ENCODE measurements around the gene GALNT14.

The GALNT14 gene

GRCh38 chr2:31058096-31059035 lies 79.9 kb downstream of the GALNT14 start:
- DNase-seq (ENCODE audit: low read depth in 2 of 2) = no peak

DNA sequence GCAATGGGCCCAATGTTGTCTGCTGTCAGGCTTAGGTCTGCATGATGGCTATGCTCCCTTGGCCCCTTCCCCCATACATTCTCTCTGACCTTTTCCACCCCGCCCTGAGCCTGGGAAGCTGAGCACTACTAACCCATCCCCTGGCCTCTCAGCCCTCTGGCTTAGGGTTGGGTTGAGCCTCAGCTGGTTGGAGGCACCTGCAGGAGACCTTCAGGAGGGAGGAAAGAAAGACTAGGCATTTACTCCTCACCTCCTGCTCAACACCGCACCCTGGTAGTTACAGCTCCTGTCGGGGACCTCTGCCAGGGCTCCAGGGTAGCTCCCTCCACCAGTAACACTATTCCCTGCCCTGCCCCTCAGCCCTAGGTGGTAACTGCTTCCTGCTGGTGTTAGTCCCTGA lies 80.5 kb downstream of the GALNT14 start:
- DNase-seq (ENCODE audit: low read depth in 2 of 2) = no peak

DNA sequence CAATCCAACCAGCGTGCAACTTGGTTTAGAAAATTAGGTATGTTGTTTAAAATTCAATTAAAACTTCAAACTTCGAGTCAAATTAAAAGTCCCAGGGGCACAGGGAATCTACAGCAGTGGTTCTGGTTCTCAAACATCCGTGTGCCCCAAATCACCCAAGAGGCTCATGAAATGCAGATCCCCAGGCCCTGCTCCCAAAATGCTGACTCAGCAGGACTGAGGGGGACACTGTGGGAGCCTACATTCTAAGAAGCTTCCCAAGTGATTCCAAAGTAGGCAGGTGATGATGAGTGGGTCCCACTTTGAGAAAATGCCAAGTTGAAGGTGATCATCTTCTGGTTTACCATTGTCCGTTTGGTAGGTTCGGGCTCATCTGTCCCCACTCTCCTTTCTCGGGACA lies 82.3 kb downstream of the GALNT14 start:
- no peak for DNase-seq (ENCODE audit: low read depth in 2 of 2)

GRCh38 chr2:31054842-31055388 lies 83.3 kb downstream of the GALNT14 start:
- no peak for DNase-seq (ENCODE audit: low read depth in 2 of 2)

DNA sequence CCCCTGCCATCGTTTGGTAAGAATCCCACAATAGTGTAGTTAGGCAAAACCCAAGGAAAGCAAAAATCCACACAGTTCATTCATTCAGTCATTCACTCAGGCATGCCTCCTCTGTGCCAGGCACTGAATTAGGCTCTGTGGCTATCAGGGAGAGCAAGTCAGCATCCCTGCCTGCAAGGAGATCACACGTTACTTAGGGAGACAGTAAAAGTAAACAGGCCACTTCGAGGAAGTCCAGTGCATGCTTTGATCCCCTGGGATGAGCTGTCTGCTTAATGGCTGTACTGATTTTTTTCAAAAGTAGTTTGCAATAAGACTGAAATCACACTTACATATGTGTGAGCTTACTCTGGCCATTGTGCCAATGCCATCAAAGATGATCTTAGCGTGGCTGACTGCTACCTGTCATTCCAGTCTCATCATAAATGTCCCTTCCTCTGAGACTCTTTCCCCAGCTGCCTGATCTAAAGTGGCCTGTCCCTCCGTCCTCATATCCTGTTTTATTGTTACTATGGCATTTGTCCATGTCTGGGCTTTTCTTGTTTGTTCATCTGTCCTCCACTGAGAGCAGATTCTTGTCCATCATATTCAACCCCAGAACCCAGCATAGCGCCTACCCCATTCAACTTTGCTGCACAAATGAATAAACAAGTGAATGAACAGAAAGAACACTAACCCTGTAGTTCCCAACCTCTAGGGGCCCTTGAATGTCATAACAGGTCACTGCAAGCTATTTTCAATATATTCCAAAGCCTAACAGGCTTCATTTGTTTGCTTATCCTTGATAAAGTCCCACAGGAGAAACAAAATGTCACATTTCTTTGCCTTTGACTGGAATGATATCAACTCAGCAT lies 84.1 kb downstream of the GALNT14 start:
- DNase-seq (ENCODE audit: low read depth in 2 of 2) = no peak

DNA sequence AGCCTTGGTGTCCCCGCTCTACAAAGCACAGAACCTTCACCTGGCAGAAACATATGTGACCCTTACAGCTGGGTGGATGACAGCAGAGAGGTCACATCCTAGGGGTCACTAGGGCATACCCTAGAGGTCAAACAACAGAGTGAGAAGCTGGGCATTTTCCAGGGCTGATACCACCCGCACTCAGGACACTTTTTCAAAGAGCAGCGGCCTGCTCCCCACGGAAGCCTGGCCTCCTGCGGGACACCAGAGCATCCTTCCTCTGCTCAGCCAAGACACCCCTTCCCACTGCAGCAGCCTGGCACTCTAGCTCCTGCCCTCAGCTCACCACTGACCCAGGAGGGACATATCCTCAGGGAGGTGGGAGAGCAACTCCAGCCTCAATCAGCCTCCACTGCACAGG lies 86.0 kb downstream of the GALNT14 start:
- DNase-seq (ENCODE audit: low read depth in 2 of 2) = no peak

DNA sequence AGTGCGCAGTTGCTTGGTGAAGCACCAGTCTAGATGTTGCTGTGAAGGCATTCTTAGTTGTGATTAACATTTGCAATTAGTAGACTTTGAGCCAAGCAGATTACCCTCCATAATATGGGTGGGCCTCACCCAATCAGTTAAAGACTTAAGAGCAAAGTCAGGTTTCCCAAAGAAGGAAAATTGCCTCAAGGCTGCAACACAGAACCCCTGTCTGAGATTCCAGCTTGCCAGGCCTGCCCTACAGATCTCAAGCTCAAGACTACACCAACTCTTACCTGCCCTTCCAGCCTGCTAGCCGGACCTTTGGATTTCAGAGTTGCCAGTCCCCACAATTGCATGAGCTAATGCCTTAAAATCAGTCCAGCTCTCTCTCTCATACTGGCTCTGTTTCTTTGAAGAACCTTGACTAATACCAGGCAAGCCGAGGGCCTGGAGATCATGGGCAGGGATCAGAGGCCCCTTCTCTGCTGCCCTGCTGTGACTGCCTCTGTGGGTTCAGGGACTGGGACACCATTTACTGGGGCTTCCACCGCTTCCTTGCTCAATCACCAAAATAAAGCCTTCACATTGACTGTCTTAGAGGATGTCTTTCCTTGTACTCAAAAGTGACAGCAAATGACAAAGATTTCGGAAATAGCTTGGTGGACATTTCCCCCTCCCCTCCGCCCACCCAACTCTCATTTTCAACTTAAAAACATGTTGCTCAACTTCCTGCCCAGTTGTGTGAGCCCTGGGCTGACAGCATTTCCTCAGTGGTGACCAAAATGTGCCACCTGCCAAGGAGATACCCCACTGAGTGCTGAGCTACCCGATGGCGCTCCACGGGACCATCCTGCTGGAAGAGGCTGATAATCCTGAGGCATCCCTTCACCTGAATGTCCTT lies 86.7 kb downstream of the GALNT14 start:
- DNase-seq (ENCODE audit: low read depth in 2 of 2) = peak; percentile 13 to 18

- no peak for DNase-seq (ENCODE audit: low read depth in 2 of 2)
Measured at GRCh38 chr2:31049916-31050588, 88.2 kb downstream of the GALNT14 start.

DNA sequence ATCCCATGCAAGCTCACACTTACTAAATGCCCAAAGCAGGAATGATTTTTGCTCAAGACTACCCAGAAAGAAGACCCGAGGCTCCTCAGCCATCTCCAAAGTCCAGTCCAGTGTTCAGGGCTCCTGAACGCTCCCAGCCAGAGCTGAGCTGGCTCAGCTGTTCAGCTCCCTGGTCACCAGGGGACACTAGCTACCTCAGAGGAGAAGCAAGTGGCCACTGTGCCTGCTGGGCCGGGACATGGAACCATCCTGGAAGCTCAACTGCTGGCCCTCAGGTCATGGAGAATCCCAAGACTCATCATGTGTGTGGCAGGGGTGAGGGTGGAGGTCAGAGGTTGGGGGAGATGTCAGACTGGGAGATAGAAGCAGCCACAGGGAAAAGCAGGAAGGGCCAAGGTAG lies 89.0 kb downstream of the GALNT14 start:
- DNase-seq (ENCODE audit: low read depth in 2 of 2) = no peak

- DNase-seq (ENCODE audit: low read depth in 2 of 2) = no peak
Measured at GRCh38 chr2:31047599-31047998, 90.6 kb downstream of the GALNT14 start.

DNA sequence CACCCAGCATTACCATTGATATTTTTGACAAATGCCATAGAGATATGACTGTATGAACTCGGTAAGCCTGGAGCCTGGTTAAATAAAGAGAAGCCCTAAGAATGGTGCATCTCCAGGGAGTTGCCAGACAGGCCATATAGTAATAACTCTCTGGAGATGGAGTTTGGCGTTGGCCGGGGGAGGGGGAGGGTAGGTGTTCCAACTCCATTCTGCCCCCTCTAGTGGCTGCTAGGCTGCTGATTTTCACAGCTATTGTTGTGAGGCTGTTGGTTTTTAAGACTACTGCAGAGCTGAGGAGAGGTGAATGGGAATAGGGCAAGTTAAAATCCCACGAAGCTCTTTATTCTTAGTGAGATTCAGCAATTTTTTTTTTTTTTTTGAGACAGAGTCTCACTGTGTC lies 99.9 kb downstream of the GALNT14 start:
- DNase-seq (ENCODE audit: low read depth in 2 of 2) = no peak

GRCh38 chr2:31037058-31037457 lies 101.2 kb downstream of the GALNT14 start:
- DNase-seq (ENCODE audit: low read depth in 2 of 2) = no peak

DNA sequence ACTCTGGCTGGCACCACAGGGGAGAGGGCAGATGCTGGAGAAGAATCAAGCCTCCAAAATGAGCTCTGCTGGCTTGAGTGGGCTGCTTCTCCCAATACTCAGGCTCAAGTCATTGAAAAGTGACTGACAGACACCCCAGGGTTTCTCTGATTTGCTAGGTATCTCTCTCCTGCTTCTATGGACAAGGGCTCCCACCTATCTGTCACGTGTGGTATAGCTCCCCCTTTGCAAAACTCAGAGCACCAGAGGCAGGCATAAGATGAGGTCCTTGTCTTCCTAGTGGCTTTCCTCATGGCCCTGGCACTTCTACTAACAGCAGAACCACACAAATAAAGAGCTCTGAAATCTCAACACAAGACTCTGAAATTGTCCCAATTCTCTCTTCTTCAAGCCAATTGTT lies 105.2 kb downstream of the GALNT14 start:
- no peak for DNase-seq (ENCODE audit: low read depth in 2 of 2)

GRCh38 chr2:31032475-31032874 lies 105.8 kb downstream of the GALNT14 start:
- DNase-seq (ENCODE audit: low read depth in 2 of 2) = no peak

DNA sequence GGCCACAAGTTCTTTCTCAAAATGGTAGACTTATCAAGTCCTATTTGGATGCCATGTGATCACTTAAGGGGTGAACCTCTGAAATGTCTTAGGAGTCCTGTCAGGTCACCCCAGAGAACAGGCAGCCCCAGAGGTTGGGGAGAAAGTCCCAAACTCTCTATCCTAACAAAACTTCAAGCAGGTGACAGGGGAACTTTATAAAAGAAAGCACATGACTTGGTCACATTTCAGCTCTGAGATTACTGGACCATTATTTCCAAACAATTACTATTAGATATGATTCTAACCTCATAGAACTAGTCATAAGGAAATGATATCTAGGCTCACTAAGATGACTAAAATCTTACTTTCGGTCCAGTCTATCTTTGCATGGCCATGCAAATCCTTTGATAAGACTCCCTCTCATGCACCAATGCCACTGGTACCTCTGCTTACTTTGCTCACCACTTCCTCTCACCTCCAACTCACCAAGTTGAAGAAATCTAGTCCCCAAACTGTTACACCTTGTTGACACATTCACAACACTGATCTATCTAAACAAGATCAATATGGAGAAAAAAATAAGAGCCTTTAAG lies 107.0 kb downstream of the GALNT14 start:
- no peak for DNase-seq (ENCODE audit: low read depth in 2 of 2)

- DNase-seq (ENCODE audit: low read depth in 2 of 2) = no peak
Measured at GRCh38 chr2:31028417-31028816, 109.8 kb downstream of the GALNT14 start.

DNA sequence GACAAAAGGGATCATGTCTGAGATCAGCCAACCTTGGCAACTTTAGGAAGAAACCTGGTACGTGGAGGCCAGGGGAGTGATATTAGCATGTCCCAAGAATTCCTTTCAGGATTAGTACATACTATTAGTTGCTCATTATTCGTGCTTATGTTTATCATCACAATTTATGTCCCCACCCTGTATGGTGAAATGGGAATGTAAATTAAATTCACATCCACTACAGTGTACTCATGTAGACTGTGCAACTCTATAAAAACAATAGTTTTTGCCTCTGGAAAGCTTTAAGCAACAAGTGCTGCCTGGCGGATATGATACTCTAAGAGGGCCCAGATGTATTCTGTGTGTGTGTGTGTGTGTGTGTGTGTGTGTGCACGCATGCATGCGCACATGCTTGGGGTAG lies 110.7 kb downstream of the GALNT14 start:
- no peak for DNase-seq (ENCODE audit: low read depth in 2 of 2)

DNA sequence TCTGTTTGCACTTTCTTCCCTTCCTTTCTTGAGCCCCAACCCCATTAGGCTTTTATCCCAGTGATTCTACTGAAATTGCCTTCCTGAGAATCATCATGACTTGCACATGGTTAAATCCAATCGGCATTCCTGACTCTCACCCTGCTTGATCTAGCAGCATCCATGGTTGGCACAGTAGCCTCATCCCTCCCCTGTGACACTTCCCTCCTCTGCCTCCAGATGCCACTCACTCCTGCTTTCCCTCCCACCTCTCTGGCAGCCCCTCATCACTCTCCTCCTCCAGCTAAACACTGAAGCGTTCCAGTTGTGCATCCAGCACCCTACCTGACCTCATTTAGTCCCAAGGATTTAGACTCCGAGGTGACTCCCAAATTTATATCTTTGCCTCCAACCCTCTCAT lies 114.7 kb downstream of the GALNT14 start:
- DNase-seq (ENCODE audit: low read depth in 2 of 2) = no peak

DNA sequence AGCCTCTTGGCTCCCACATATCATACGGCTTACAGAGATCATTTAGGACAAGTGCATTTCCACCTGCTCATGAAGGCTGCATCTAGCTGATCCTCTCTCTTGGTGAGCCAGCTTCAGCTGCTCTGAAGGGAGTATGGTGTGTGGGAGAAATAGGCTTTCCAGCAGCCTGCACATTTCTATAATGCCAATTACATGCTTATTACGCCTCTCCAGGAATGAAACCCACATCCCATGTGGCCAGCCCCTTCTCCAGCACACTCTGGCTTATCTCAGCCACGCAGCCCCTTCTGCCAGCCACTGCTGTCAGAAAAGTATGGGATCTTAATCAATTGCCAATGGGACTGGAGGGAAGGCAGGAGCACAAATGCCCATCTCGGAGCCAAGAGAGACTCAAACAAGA lies 117.5 kb downstream of the GALNT14 start:
- DNase-seq (ENCODE audit: low read depth in 2 of 2) = no peak

- DNase-seq (ENCODE audit: low read depth in 2 of 2) = no peak
Measured at GRCh38 chr2:31018280-31018679, 120.0 kb downstream of the GALNT14 start.

DNA sequence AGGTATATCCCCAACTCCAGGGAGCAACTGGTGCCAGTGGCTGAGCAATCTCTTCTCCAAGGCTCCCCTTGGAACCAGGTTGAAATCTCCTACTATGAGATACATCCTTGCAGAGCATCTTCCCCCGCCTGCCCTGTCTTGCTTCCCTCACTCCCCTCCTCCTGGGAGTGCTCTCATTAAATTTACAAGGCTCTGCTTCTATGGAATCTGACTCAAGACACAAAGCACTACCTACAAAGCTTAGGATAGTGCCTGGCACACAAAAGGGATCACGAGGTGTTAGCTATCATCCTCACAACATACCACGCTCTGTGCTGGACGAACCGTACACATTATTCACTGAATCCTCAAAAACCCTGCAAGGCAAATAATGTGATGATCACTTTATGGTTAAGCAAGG lies 121.6 kb downstream of the GALNT14 start:
- DNase-seq (ENCODE audit: low read depth in 2 of 2) = no peak

Measured in stimulated activated CD4-positive, alpha-beta T cell treated with anti-CD3 and anti-CD28 coated beads, Interleukin-15, amount 100 ng/mL, for 48 hours (primary cell).